HepG2 (cell line): ENCODE data around the gene NPB. TPM values are rescaled to one million over a fixed set of nuclear protein-coding genes. Genes with fewer than 3 reads are reported as not detected.
A peak's percentile ranks its signal among the peaks of the same experiment; 100 is the strongest.

ENCODE experiments used
- ADNP ChIP-seq: sonication (generic); formaldehyde crosslinking; IDR thresholded peaks from 2 replicates; pipeline ENCODE4 v1.4.0; 2020; ENCODE audit warnings: missing genetic modification reagents
- ARHGAP35 ChIP-seq: sonication (generic); formaldehyde crosslinking; IDR thresholded peaks from 2 replicates; pipeline ENCODE4 v1.9.0; 2022; ENCODE audit warnings: mild to moderate bottlenecking, inconsistent platforms, moderate library complexity, missing genetic modification reagents, borderline replicate concordance
- ATF7-NPFF ChIP-seq: sonication (generic); formaldehyde crosslinking; IDR thresholded peaks from 2 replicates; pipeline ENCODE4 v1.8.1; 2023; ENCODE audit warnings: mild to moderate bottlenecking, low read depth, missing genetic modification reagents, moderate library complexity
- DNMT3B ChIP-seq: conservative IDR thresholded peaks from 2 replicates; pipeline ENCODE4 v1.6.1; 2016; ENCODE audit warnings: missing biosample characterization, control low read depth
- EEA1 ChIP-seq: sonication (generic); formaldehyde crosslinking; IDR thresholded peaks from 2 replicates; pipeline ENCODE4 v1.5.1; 2020; ENCODE audit warnings: mild to moderate bottlenecking, missing genetic modification reagents, borderline replicate concordance
- HNRNPK ChIP-seq: fragments of 200-400 bp; formaldehyde crosslinking; IDR thresholded peaks from 2 replicates; pipeline ENCODE4 v1.6.1; 2018; ENCODE audit warnings: low read length, low read depth, moderate library complexity, mild to moderate bottlenecking; ENCODE audit not compliant: poor library complexity, severe bottlenecking
- NR2F6 ChIP-seq, 2 experiments: IDR thresholded peaks; 2 replicates each; pipeline ENCODE4 v1.6.1; 2016; ENCODE audit warnings: antibody characterized with exemption in 1 of 2, mild to moderate bottlenecking in 1 of 2
- PHF8 ChIP-seq: sonication (generic); formaldehyde crosslinking; IDR thresholded peaks from 2 replicates; pipeline ENCODE4 v1.5.0; 2020; ENCODE audit warnings: missing genetic modification reagents
- PRMT3 ChIP-seq: sonication (generic); formaldehyde crosslinking; IDR thresholded peaks from 2 replicates; pipeline ENCODE4 v1.8.1; 2022; ENCODE audit warnings: low read depth, mild to moderate bottlenecking, moderate library complexity, missing genetic modification reagents, borderline replicate concordance
- RBAK ChIP-seq: sonication (generic); formaldehyde crosslinking; IDR thresholded peaks from 2 replicates; pipeline ENCODE4 v1.5.1; 2020; ENCODE audit warnings: mild to moderate bottlenecking, missing genetic modification reagents
- SALL1 ChIP-seq: sonication (generic); formaldehyde crosslinking; IDR thresholded peaks from 2 replicates; pipeline ENCODE4 v1.8.0; 2022; ENCODE audit warnings: mild to moderate bottlenecking, missing genetic modification reagents
- SIX1 ChIP-seq: sonication (generic); formaldehyde crosslinking; IDR thresholded peaks from 2 replicates; pipeline ENCODE4 v1.4.0; 2020; ENCODE audit warnings: missing genetic modification reagents, borderline replicate concordance
- TBX2 ChIP-seq: sonication (generic); formaldehyde crosslinking; IDR thresholded peaks from 2 replicates; pipeline ENCODE4 v1.5.0; 2020; ENCODE audit warnings: missing genetic modification reagents, mild to moderate bottlenecking, borderline replicate concordance
- ZNF143 ChIP-seq: sonication (generic); formaldehyde crosslinking; IDR thresholded peaks from 2 replicates; pipeline ENCODE4 v1.4.0; 2020; ENCODE audit warnings: missing genetic modification reagents
- ZNF343 ChIP-seq: sonication (generic); formaldehyde crosslinking; IDR thresholded peaks from 2 replicates; pipeline ENCODE4 v1.4.0; 2020; ENCODE audit warnings: mild to moderate bottlenecking, missing genetic modification reagents
- ZNF432 ChIP-seq: sonication (generic); formaldehyde crosslinking; IDR thresholded peaks from 2 replicates; pipeline ENCODE4 v1.5.0; 2020; ENCODE audit warnings: missing genetic modification reagents, mild to moderate bottlenecking, borderline replicate concordance
- ZNF577 ChIP-seq: sonication (generic); formaldehyde crosslinking; IDR thresholded peaks from 2 replicates; pipeline ENCODE4 v1.4.0; 2020; ENCODE audit warnings: mild to moderate bottlenecking, low read depth, missing genetic modification reagents, borderline replicate concordance
- ZNF816 ChIP-seq: sonication (generic); formaldehyde crosslinking; IDR thresholded peaks from 2 replicates; pipeline ENCODE4 v1.8.0; 2022; ENCODE audit warnings: missing genetic modification reagents, mild to moderate bottlenecking, borderline replicate concordance
- ZSCAN21 ChIP-seq: sonication (generic); formaldehyde crosslinking; IDR thresholded peaks from 2 replicates; pipeline ENCODE4 v1.8.0; 2022; ENCODE audit warnings: mild to moderate bottlenecking, missing genetic modification reagents, moderate library complexity, borderline replicate concordance
- polyA plus RNA-seq, 8 experiments: library from polyadenylated mRNA; depleted of rRNA in 3 of 8; stranded (reverse) in 7 of 8; unstranded in 1 of 8; fragments of >200 nt; fragmentation: Illumina TruSeq in 4 of 8; extraction: Trizol in 4 of 8; gene quantifications; 2 replicates each; pipeline versions ENCODE4 v1.2.1 to v1.2.3, GENCODE V29; 2011 to 2016; ENCODE audit warnings: low read depth in 4 of 8, missing spikeins in 1 of 8, mixed read lengths in 1 of 8; ENCODE audit not compliant: insufficient read depth in 1 of 8
- total RNA-seq, 5 experiments: library from RNA; depleted of rRNA; stranded (reverse); fragments of >200 nt; fragmentation: Illumina TruSeq; extraction: Trizol; gene quantifications; 2 replicates each; pipeline ENCODE4 v1.2.3, GENCODE V29; 2016; ENCODE audit warnings: low read depth in 1 of 5
- TF ChIP-seq, protein P1 (sequence below): IDR thresholded peaks from 2 replicates; pipeline ENCODE4 v1.6.1; 2016; ENCODE audit warnings: mild to moderate bottlenecking
- TF ChIP-seq, protein P2 (sequence below): sonication (generic); formaldehyde crosslinking; IDR thresholded peaks from 2 replicates; pipeline ENCODE4 v1.4.0; 2020; ENCODE audit warnings: missing genetic modification reagents
- TF ChIP-seq, protein P3 (sequence below): sonication (generic); formaldehyde crosslinking; IDR thresholded peaks from 2 replicates; pipeline ENCODE4 v1.8.0; 2022; ENCODE audit warnings: missing genetic modification reagents, mild to moderate bottlenecking, inconsistent platforms, borderline replicate concordance

NPB gene
- total and polyA plus RNA-seq, 2 of the 13 experiments (the other 11 are each of a cell fraction or from before 2014, with no cell fraction given) = 0.11 to 0.93 TPM

DNA sequence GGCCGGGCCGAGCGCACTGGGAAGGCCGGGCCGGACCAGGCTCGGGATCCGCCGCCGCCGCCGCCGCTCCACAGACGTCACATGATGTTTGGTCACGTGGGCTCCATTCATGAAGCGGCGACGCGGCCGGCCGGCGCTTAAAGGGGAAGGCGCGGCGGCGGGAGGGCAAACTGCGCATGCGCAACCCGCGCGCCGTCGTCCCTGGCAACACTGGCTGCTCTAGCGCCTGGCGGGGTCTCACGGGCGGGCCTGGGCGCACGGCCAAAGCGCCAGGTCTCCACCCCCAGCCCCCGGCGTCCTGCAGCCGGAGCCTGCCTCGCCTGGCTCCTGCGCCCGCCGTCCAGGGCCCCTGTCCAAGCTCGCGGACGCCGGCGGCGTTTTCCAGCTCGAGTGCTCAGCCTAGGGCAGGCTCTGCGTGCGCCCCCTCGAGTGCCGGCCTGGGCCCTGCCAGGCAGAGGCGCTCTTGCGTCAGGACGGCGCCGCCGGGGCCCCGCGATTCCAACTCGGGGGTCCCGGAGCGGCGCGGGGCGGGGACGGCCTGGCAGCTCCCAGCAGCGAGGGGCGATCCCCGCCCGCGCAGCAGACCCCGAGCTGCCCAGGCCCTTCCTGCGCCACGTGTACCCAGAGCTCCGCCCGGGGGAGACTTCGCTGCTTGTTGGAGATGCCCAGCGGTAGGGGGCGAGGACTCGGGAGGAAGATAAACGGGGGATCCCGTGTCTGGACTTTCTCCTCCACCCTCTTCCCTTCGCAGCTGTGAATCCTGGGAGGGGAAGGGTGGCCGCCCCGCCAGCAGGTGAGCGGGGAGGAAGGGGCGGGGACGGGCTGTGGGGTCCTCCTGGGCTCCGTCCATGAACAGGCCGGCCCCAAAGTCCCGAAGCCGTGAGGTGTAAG lies 25.9 kb downstream of the NPB start, which contains the start of gene MAFG (continued):
- TF ChIP-seq SIX1 (CRISPR knock-in tag) (no peak), DNMT3B (CRISPR knock-in tag) (peak; percentile 45; the same call in 1 of the 2 replicates), EEA1 (CRISPR knock-in tag) (peak; percentile 91), ZNF816 (CRISPR knock-in tag) (0 out of 2 replicates have a peak, but pooled peaks have one; percentile 47), ADNP (CRISPR knock-in tag) (peak; percentile 54), ZSCAN21 (peak; percentile 69), ZNF432 (CRISPR knock-in tag) (no peak), RBAK (CRISPR knock-in tag) (no peak), SALL1 (CRISPR knock-in tag) (peak; percentile 74), TBX2 (peak; percentile 87), HNRNPK (peak; percentile 63), ZNF577 (CRISPR knock-in tag) (peak; percentile 53; the same call in 1 of the 2 replicates), ARHGAP35 (CRISPR knock-in tag) (peak; percentile 87; the same call in 1 of the 2 replicates), PHF8 (CRISPR knock-in tag) (peak; percentile 49; the same call in 1 of the 2 replicates), ATF7-NPFF (CRISPR knock-in tag) (peak; percentile 88; the same call in 1 of the 2 replicates), NR2F6 (IDR thresholded peaks at IDR 0.05) (no peak), NR2F6 (CRISPR knock-in tag; IDR thresholded peaks at IDR 0.05) (peak; percentile 13; the same call in 1 of the 2 replicates), ZNF343 (CRISPR knock-in tag) (peak; percentile 47; the same call in 1 of the 2 replicates), PRMT3 (CRISPR knock-in tag) (peak; percentile 77; the same call in 1 of the 2 replicates), ZNF143 (CRISPR knock-in tag) (peak; percentile 64)
- TF ChIP-seq, protein P1, sequence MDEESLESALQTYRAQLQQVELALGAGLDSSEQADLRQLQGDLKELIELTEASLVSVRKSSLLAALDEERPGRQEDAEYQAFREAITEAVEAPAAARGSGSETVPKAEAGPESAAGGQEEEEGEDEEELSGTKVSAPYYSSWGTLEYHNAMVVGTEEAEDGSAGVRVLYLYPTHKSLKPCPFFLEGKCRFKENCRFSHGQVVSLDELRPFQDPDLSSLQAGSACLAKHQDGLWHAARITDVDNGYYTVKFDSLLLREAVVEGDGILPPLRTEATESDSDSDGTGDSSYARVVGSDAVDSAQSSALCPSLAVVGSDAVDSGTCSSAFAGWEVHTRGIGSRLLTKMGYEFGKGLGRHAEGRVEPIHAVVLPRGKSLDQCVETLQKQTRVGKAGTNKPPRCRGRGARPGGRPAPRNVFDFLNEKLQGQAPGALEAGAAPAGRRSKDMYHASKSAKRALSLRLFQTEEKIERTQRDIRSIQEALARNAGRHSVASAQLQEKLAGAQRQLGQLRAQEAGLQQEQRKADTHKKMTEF (CRISPR knock-in tag) = 0 out of 2 replicates have a peak, but pooled peaks have one; percentile 31
- TF ChIP-seq, protein P2, sequence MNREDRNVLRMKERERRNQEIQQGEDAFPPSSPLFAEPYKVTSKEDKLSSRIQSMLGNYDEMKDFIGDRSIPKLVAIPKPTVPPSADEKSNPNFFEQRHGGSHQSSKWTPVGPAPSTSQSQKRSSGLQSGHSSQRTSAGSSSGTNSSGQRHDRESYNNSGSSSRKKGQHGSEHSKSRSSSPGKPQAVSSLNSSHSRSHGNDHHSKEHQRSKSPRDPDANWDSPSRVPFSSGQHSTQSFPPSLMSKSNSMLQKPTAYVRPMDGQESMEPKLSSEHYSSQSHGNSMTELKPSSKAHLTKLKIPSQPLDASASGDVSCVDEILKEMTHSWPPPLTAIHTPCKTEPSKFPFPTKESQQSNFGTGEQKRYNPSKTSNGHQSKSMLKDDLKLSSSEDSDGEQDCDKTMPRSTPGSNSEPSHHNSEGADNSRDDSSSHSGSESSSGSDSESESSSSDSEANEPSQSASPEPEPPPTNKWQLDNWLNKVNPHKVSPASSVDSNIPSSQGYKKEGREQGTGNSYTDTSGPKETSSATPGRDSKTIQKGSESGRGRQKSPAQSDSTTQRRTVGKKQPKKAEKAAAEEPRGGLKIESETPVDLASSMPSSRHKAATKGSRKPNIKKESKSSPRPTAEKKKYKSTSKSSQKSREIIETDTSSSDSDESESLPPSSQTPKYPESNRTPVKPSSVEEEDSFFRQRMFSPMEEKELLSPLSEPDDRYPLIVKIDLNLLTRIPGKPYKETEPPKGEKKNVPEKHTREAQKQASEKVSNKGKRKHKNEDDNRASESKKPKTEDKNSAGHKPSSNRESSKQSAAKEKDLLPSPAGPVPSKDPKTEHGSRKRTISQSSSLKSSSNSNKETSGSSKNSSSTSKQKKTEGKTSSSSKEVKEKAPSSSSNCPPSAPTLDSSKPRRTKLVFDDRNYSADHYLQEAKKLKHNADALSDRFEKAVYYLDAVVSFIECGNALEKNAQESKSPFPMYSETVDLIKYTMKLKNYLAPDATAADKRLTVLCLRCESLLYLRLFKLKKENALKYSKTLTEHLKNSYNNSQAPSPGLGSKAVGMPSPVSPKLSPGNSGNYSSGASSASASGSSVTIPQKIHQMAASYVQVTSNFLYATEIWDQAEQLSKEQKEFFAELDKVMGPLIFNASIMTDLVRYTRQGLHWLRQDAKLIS = 0 out of 2 replicates have a peak, but pooled peaks have one; percentile 34
- TF ChIP-seq, protein P3, sequence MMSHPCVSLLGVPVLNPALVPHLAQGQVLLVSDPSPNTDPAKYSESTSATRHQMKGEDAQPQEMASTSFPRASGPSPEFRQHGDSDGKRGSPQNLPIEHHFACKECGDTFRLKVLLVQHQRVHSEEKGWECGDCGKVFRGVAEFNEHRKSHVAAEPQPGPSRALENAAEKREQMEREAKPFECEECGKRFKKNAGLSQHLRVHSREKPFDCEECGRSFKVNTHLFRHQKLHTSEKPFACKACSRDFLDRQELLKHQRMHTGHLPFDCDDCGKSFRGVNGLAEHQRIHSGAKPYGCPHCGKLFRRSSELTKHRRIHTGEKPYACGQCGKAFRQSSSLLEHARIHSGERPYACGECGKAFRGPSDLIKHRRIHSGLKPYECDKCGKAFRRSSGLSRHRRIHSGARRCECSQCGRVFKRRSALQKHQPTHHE (CRISPR knock-in tag) = peak; percentile 95; the same call in 1 of the 2 replicates
